Activated T-cell treated with anti-CD3 and anti-CD28 coated beads, Interleukin-2, amount 50 U/mL, for 24 hours (primary cell): ENCODE measurements around the gene TENM3.

Experiments
- DNase-seq: peaks from one replicate; pipeline ENCODE4 v3.0.0-alpha.2; 2020
- H3K27ac Mint-ChIP-seq: 2 replicates; pipeline ENCODE4 v1.8.0; 2020; ENCODE audit warnings: mild to moderate bottlenecking, mixed read lengths
- H3K27me3 Mint-ChIP-seq: 2 replicates; pipeline ENCODE4 v1.8.0; 2020; ENCODE audit warnings: mixed read lengths
- H3K36me3 Mint-ChIP-seq: 2 replicates; pipeline ENCODE4 v1.8.0; 2020; ENCODE audit warnings: low read depth, mixed read lengths
- H3K4me1 Mint-ChIP-seq: 2 replicates; pipeline ENCODE4 v1.8.0; 2020; ENCODE audit warnings: low read depth, mixed read lengths
- H3K4me3 Mint-ChIP-seq: 2 replicates; pipeline ENCODE4 v1.8.0; 2020; ENCODE audit warnings: mild to moderate bottlenecking, moderate library complexity, mixed read lengths
- H3K9me3 Mint-ChIP-seq: 2 replicates; pipeline ENCODE4 v1.8.0; 2020; ENCODE audit warnings: mixed read lengths

The TENM3 gene

GRCh38 chr4:182495645-182496385, 252.6 kb downstream of the TENM3 start:
- DNase-seq, result no peak
- Mint-ChIP-seq H3K27ac (no peak overlapping the region), H3K4me1 (peaks cover 16% of the 10 kb centered on the region), H3K9me3 (no peaks in the 10 kb centered on the region), H3K27me3 (peaks cover 24% of the 10 kb centered on the region), H3K36me3 (no peaks in the 10 kb centered on the region), H3K4me3 (no peak overlapping the region)

DNA sequence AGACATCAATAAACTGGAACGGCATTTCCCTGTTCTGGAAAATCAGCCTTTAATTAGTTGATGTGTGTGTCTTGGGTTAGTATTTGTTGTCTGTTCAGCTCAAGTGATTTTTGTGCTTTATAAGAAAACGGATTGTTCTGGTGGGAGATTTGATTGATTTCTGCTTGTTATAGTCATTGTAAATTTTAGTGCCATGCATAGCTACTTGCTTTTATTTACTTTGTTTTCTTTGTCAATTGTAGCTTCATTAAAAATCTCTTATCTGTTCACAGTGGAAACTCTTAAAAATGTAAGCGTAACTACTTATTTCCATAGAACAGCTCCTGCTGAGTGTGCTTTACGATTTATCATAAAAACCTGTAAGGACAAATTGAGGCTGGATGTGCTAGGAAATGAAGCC, 253.2 kb downstream of the TENM3 start:
- DNase-seq, result no peak

GRCh38 chr4:182502064-182502463, 258.9 kb downstream of the TENM3 start:
- Mint-ChIP-seq H3K27ac (no peak overlapping the region), H3K27me3 (peaks cover 32% of the 10 kb centered on the region), H3K4me3 (no peak overlapping the region), H3K36me3 (no peaks in the 10 kb centered on the region), H3K9me3 (no peaks in the 10 kb centered on the region), H3K4me1 (peaks cover 1% of the 10 kb centered on the region)
- no peak for DNase-seq

More for the DNA sequence above, 253.2 kb downstream of the TENM3 start:
- Mint-ChIP-seq H3K9me3 (no peaks in the 10 kb centered on the region), H3K4me3 (no peak overlapping the region), H3K27ac (no peak overlapping the region), H3K36me3 (no peaks in the 10 kb centered on the region), H3K27me3 (peaks cover 24% of the 10 kb centered on the region), H3K4me1 (peaks cover 16% of the 10 kb centered on the region)

- H3K4me3 Mint-ChIP-seq, result no peak overlapping the region
- no peaks in the 10 kb centered on the region for H3K4me1 Mint-ChIP-seq
- peaks cover 33% of the 10 kb centered on the region for H3K27me3 Mint-ChIP-seq
- no peak for DNase-seq
- no peak overlapping the region for H3K27ac Mint-ChIP-seq
- H3K9me3 Mint-ChIP-seq, result no peaks in the 10 kb centered on the region
- no peaks in the 10 kb centered on the region for H3K36me3 Mint-ChIP-seq
Measured at GRCh38 chr4:182504463-182504862, 261.3 kb downstream of the TENM3 start.

DNA sequence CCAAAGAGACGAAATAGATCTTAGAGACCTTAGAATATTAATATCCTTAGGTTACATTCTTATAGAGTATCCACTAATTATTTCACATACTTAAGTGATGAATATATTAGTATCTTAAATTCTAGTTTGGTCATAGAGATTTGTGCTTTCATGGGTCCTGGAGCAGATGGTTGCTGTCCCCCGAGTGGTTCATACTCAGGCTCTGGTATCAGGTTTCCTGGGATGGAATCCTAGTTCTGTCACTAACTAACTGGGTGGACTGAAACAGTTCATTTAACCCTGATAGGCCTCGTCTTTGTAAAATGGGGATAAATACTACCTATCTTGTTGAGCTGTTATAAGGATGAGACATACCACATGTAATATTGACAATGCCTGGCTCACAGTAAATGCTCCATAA, 264.6 kb downstream of the TENM3 start:
- Mint-ChIP-seq H3K4me1 (no peaks in the 10 kb centered on the region), H3K9me3 (no peaks in the 10 kb centered on the region), H3K27me3 (peaks cover 39% of the 10 kb centered on the region), H3K36me3 (no peaks in the 10 kb centered on the region), H3K27ac (no peak overlapping the region), H3K4me3 (no peak overlapping the region)
- no peak for DNase-seq

DNA sequence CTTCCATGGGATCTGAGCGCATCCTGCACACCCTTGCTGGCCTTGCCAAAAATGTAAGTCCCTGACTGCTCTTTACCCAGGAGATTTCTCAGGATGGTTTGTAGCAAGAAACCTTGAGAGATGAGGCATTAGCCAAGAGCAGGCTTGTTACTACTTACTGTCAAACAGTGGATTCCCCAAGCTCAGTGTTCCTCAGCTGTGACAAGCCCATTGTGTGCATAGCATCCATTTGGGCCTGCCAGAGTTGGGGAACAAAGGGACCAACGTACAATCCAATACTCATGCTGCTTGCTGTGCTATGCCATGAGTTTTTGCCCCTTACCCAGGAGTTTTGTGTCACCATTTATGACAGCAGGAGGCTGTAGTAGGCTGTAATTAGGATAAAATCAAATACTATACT, 267.6 kb downstream of the TENM3 start:
- no peak overlapping the region for H3K27ac Mint-ChIP-seq
- H3K36me3 Mint-ChIP-seq, result no peaks in the 10 kb centered on the region
- no peak overlapping the region for H3K4me3 Mint-ChIP-seq
- peaks cover 21% of the 10 kb centered on the region for H3K27me3 Mint-ChIP-seq
- no peak for DNase-seq
- H3K4me1 Mint-ChIP-seq, result no peaks in the 10 kb centered on the region
- no peaks in the 10 kb centered on the region for H3K9me3 Mint-ChIP-seq

DNA sequence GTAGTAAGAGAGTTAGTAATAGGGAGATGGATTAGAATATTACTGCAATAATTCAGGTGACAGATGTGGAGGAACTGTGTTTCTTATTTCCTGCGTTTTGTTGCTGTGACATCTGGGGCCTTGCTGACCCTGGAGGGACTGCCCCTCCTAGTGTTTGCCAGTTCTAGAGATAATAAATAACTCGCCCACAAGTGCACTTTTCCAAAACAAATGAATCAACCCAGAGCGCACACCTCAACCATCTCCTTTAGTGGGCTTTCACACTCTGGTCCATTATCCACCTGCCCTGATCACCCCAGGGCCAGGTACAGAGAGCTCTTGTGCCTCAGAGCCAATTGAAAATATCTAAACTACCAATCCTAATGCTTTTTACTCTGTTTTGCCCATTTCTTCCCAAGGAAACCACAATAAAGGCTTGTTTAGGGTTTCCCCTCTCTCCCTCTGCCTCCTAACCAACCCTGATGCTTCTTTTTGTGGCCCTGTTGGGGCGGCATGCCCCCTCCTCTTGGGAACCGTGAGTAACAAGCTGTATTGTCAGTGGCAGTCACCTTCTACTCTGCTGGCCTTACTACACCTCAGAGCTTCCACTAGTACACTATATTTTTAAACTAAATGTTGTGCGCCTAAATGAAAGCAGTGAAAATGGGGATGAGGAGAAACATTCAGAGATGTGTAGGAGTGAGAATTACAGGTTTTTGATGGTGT, 270.5 kb downstream of the TENM3 start:
- H3K27ac Mint-ChIP-seq, result no peak overlapping the region
- H3K4me1 Mint-ChIP-seq, result no peaks in the 10 kb centered on the region
- H3K4me3 Mint-ChIP-seq, result no peak overlapping the region
- peaks cover 25% of the 10 kb centered on the region for H3K27me3 Mint-ChIP-seq
- H3K9me3 Mint-ChIP-seq, result no peaks in the 10 kb centered on the region
- DNase-seq, result no peak
- H3K36me3 Mint-ChIP-seq, result no peaks in the 10 kb centered on the region

GRCh38 chr4:182518421-182518820, 275.2 kb downstream of the TENM3 start:
- no peaks in the 10 kb centered on the region for H3K4me1 Mint-ChIP-seq
- H3K27ac Mint-ChIP-seq, result no peak overlapping the region
- peaks cover 25% of the 10 kb centered on the region for H3K27me3 Mint-ChIP-seq
- H3K4me3 Mint-ChIP-seq, result no peak overlapping the region
- H3K36me3 Mint-ChIP-seq, result no peaks in the 10 kb centered on the region
- H3K9me3 Mint-ChIP-seq, result no peaks in the 10 kb centered on the region
- DNase-seq, result no peak

DNA sequence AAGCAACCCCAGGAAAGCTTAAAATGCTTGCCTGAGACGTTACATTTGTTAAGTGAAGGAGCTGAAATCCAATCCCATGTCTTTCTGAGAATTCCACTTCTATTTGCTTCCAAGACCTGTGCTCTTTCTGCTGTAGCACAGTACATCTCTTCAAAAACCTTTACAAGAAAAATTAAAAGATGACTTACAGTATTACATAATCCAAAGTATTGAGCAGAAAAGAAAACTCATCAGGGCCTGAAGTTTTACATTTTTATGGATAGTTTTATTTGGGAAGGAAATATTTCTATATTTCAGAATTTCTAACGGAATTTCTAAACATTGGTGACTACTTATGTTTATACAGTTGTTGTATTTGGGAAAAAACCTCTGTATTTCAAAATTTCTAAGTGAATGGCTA, 276.3 kb downstream of the TENM3 start:
- DNase-seq, result no peak
- Mint-ChIP-seq H3K4me3 (no peak overlapping the region), H3K36me3 (no peaks in the 10 kb centered on the region), H3K27ac (no peak overlapping the region), H3K27me3 (peaks cover 25% of the 10 kb centered on the region), H3K9me3 (no peaks in the 10 kb centered on the region), H3K4me1 (no peaks in the 10 kb centered on the region)

DNA sequence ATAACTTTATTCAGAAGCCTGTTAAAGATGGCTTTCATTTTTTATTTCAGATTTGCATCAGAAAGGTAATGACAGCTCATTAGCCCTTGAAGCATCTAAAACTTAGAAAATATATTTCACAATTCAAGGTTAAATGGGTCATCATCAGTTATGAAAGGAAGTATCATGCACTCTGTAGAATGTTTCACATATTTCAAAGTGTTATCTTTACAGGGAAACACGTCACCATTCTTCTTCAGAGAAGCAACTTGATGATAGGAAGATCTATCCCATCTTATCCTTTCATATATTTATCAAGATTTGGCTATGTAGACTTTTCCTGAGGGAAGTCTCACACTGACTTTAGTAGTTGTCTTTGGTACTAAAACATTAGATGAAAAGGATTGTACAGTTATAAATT, 277.8 kb downstream of the TENM3 start:
- no peaks in the 10 kb centered on the region for H3K36me3 Mint-ChIP-seq
- H3K4me1 Mint-ChIP-seq, result no peaks in the 10 kb centered on the region
- H3K9me3 Mint-ChIP-seq, result no peaks in the 10 kb centered on the region
- DNase-seq, result no peak
- H3K27me3 Mint-ChIP-seq, result peaks cover 25% of the 10 kb centered on the region
- H3K27ac Mint-ChIP-seq, result no peak overlapping the region
- H3K4me3 Mint-ChIP-seq, result no peak overlapping the region

- no peak for DNase-seq
- Mint-ChIP-seq H3K9me3 (no peaks in the 10 kb centered on the region), H3K27ac (no peak overlapping the region), H3K4me1 (no peaks in the 10 kb centered on the region), H3K27me3 (peaks cover 13% of the 10 kb centered on the region), H3K36me3 (no peaks in the 10 kb centered on the region), H3K4me3 (no peak overlapping the region)
Measured at GRCh38 chr4:182528819-182529218, 285.6 kb downstream of the TENM3 start.

- H3K4me1 Mint-ChIP-seq, result no peaks in the 10 kb centered on the region
- H3K36me3 Mint-ChIP-seq, result no peaks in the 10 kb centered on the region
- H3K4me3 Mint-ChIP-seq, result no peak overlapping the region
- H3K9me3 Mint-ChIP-seq, result no peaks in the 10 kb centered on the region
- DNase-seq, result no peak
- peaks cover 11% of the 10 kb centered on the region for H3K27me3 Mint-ChIP-seq
- no peak overlapping the region for H3K27ac Mint-ChIP-seq
Measured at GRCh38 chr4:182530451-182530850, 287.2 kb downstream of the TENM3 start.

DNA sequence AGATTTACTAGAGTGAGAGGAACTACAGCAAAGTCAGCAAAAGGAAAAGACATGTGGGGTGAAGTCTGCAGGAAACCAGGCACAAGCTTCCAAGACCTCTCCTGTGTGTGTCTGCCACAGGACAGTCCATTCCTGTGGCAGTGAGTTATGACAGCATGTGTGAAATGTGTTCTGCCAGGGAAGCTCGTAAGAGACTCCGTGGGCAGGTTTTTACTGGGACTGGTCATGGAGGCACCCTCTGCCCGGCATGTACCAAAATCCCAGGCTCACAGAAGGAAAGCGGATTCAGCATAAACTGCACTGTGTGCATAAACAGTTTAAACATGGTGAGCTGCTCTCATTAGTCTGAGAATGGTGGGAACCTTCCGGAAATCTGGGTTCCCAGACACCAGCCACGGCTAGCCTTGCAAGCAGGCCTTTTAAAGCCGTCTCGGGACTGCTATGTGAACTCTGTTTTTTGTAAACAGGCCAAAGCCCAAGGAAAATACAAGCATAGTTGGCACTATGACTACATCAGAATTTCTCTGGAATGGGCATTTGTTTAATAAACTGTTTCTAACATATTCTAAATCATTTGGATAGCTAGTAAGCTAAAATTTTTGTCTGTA, 288.5 kb downstream of the TENM3 start:
- peaks cover 5% of the 10 kb centered on the region for H3K27me3 Mint-ChIP-seq
- no peaks in the 10 kb centered on the region for H3K9me3 Mint-ChIP-seq
- H3K4me1 Mint-ChIP-seq, result no peaks in the 10 kb centered on the region
- no peak for DNase-seq
- no peaks in the 10 kb centered on the region for H3K36me3 Mint-ChIP-seq
- no peak overlapping the region for H3K27ac Mint-ChIP-seq
- no peak overlapping the region for H3K4me3 Mint-ChIP-seq

- no peaks in the 10 kb centered on the region for H3K9me3 Mint-ChIP-seq
- no peaks in the 10 kb centered on the region for H3K4me1 Mint-ChIP-seq
- no peak overlapping the region for H3K27ac Mint-ChIP-seq
- H3K36me3 Mint-ChIP-seq, result no peaks in the 10 kb centered on the region
- no peak for DNase-seq
- peaks cover 2% of the 10 kb centered on the region for H3K27me3 Mint-ChIP-seq
- no peak overlapping the region for H3K4me3 Mint-ChIP-seq
Measured at GRCh38 chr4:182532441-182532840, 289.2 kb downstream of the TENM3 start.

- H3K36me3 Mint-ChIP-seq, result no peaks in the 10 kb centered on the region
- no peak overlapping the region for H3K27ac Mint-ChIP-seq
- H3K4me3 Mint-ChIP-seq, result no peak overlapping the region
- no peak for DNase-seq
- no peaks in the 10 kb centered on the region for H3K27me3 Mint-ChIP-seq
- H3K4me1 Mint-ChIP-seq, result no peaks in the 10 kb centered on the region
- H3K9me3 Mint-ChIP-seq, result no peaks in the 10 kb centered on the region
Measured at GRCh38 chr4:182533964-182534363, 290.8 kb downstream of the TENM3 start.
